ENCODE data around the gene NCSTN.

DNA sequence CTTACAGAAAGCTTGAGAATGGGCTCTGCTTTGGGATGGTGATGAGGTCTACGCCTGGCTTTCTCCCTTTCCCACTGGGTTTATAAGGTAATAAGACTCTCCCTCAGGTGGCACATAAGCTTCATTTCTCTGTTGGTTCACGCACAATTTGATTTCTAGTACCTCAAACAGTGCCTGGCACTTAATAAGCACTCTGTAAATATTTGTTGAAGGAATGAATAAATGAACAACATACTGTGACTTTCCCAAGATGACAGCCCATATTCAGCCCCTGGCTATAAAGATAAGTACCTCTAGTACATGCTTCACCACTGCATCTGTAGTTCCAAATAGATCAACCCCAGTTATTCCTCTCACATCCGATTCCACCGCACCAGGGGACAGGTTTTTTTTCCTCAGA lies 17.9 kb upstream of the NCSTN start:
- TF ChIP-seq, protein P1, sequence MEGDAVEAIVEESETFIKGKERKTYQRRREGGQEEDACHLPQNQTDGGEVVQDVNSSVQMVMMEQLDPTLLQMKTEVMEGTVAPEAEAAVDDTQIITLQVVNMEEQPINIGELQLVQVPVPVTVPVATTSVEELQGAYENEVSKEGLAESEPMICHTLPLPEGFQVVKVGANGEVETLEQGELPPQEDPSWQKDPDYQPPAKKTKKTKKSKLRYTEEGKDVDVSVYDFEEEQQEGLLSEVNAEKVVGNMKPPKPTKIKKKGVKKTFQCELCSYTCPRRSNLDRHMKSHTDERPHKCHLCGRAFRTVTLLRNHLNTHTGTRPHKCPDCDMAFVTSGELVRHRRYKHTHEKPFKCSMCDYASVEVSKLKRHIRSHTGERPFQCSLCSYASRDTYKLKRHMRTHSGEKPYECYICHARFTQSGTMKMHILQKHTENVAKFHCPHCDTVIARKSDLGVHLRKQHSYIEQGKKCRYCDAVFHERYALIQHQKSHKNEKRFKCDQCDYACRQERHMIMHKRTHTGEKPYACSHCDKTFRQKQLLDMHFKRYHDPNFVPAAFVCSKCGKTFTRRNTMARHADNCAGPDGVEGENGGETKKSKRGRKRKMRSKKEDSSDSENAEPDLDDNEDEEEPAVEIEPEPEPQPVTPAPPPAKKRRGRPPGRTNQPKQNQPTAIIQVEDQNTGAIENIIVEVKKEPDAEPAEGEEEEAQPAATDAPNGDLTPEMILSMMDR (IDR thresholded peaks at IDR 0.05): no peak
- TF ChIP-seq POLR2A (IDR thresholded peaks at IDR 0.05; ENCODE audit: low read depth) (no peak), EP300 (IDR thresholded peaks at IDR 0.05) (no peak), POLR2AphosphoS5 (IDR thresholded peaks at IDR 0.05) (no peak)

Data from esophagus muscularis mucosa (tissue), 4 donors.